ENCODE measurements around the gene TTLL11. TPM values are rescaled to one million over a fixed set of nuclear protein-coding genes. Genes with fewer than 3 reads are reported as not detected.

The TTLL11 gene
- total and polyA plus RNA-seq, 2 of the 8 experiments (the other 6 are each of a cell fraction or from before 2014, with no cell fraction given): 0.56 to 0.80 TPM

GRCh38 chr9:122125158-122125508, 32.0 kb upstream of the TTLL11 start (continued):
- TF ChIP-seq CTCF (IDR thresholded peaks at IDR 0.05; ENCODE audit: control extremely low read depth in 1 of 3, insufficient read depth in 1 of 3, low read depth in 1 of 3, low read length in 3 of 3) (peak in 2 of 3 experiments; percentile 95 to 96; a peak in 3 of 4 replicates), CBX8 (IDR thresholded peaks at IDR 0.05; ENCODE audit: borderline replicate concordance, low read depth, low read length) (no peak), SIN3A (conservative IDR thresholded peaks at IDR 0.05 in 1 of 2, IDR thresholded peaks at IDR 0.05 in 1 of 2; ENCODE audit: low read depth in 1 of 2, low read length in 2 of 2) (peak in 1 of 2 experiments; percentile 61; a peak in 1 of 4 replicates)

Data from H1 (cell line).